ENCODE measurements around the gene GSPT2.
"Not testable (repeated sequence)": the region's sequence is repeated elsewhere in the genome, so short reads cannot be mapped to it uniquely, and the experiment has no call there.

The GSPT2 gene

DNA sequence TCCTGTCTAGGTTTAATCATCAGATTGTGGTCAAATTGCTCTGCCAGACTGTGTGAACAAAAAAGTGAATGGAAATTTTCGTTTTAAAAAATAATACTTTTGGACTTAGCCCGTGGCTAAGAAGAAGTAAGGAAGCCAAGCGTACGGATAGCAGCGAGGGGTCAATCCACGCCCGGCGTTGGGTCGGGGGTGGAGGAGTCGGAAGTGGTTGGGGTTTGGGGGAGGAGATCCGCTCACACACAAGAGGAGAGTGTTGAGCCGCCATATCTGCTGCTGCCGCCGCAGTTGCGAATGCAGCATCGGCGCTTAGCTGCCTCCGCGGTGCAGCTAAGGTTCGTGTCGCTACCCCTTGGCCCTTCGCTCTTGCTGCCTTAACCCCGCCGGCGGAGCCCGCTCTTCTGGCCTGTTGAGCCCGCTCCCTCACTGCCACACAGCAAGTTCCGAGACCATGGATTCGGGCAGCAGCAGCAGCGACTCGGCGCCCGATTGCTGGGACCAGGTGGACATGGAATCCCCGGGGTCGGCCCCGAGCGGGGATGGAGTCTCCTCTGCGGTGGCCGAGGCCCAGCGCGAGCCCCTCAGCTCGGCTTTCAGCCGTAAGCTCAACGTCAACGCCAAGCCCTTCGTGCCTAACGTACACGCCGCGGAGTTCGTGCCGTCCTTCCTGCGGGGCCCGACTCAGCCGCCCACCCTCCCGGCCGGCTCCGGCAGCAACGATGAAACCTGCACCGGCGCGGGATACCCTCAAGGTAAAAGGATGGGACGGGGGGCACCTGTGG lies at the start of gene GSPT2:
Gene GSPT2, plus strand, starts transcription at position 264 of the 779 bp plus-strand sequence. Its CDS starts 185 bp downstream, at position 449.
- H3K79me2 ChIP-seq (ENCODE audit: control insufficient read depth, low read length) = peaks cover 3% of the 10 kb centered on the region; the same call in 1 of the 2 replicates
- TF ChIP-seq, protein P1, sequence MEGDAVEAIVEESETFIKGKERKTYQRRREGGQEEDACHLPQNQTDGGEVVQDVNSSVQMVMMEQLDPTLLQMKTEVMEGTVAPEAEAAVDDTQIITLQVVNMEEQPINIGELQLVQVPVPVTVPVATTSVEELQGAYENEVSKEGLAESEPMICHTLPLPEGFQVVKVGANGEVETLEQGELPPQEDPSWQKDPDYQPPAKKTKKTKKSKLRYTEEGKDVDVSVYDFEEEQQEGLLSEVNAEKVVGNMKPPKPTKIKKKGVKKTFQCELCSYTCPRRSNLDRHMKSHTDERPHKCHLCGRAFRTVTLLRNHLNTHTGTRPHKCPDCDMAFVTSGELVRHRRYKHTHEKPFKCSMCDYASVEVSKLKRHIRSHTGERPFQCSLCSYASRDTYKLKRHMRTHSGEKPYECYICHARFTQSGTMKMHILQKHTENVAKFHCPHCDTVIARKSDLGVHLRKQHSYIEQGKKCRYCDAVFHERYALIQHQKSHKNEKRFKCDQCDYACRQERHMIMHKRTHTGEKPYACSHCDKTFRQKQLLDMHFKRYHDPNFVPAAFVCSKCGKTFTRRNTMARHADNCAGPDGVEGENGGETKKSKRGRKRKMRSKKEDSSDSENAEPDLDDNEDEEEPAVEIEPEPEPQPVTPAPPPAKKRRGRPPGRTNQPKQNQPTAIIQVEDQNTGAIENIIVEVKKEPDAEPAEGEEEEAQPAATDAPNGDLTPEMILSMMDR (IDR thresholded peaks at IDR 0.05; ENCODE audit: low read depth, low read length, poor library complexity, severe bottlenecking) = no peak
- TF ChIP-seq EZH2phosphoT487 (IDR thresholded peaks at IDR 0.05; ENCODE audit: borderline replicate concordance, low read length) = no peak
- H3F3A ChIP-seq (ENCODE audit: control insufficient read depth, insufficient read depth) = no peaks in the 10 kb centered on the region
- no peaks in the 10 kb centered on the region; the same call in 1 of the 2 replicates for H3K36me3 ChIP-seq (ENCODE audit: control insufficient read depth, low read length)
- no peaks in the 10 kb centered on the region; the same call in 1 of the 2 replicates for H3K4me1 ChIP-seq (ENCODE audit: control insufficient read depth, low read length)
- H3K4me3 ChIP-seq (ENCODE audit: low read length) = peak within 1 kb of the TSS; percentile 73
- peak within 1 kb of the TSS; percentile 59 for H3K4me2 ChIP-seq (ENCODE audit: low read length)
- no peaks in the 10 kb centered on the region for H3K27me3 ChIP-seq (ENCODE audit: control insufficient read depth, low read length)
- H4K20me1 ChIP-seq (ENCODE audit: control insufficient read depth, insufficient read depth, low read depth, low read length) = no peaks in the 10 kb centered on the region
- H3K27ac ChIP-seq (ENCODE audit: low read depth, low read length) = no peak within 1 kb of the TSS
- H3K9me2 ChIP-seq (replicated peaks; ENCODE audit: control insufficient read depth, low read length) = no peaks in the 10 kb centered on the region
- no peaks in the 10 kb centered on the region for H3K9me3 ChIP-seq (ENCODE audit: control insufficient read depth, insufficient read depth, low read length)

DNA sequence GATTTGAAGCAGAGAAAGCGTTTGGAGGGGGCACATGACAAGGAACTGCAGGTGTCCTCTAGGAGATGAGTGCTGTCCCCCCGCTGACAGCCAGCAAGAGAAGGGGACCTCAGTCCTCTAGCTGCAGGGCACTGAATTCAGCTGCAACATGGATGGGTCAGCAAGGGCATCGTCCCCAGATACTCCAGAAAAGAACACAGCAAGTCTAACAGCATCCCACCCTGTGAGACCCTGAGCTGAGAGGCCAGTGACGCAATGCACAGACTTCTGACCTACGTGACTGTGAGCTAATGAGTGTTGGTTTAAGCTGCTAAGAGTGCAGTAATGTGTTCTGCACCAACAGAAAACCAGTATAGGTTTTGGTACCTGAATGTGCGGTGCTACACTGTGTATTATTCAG lies 49.0 kb upstream of the GSPT2 start:
- no peak overlapping the region for H3K27ac ChIP-seq (ENCODE audit: low read depth, low read length)
- H4K20me1 ChIP-seq (ENCODE audit: control insufficient read depth, insufficient read depth, low read depth, low read length) = no peaks in the 10 kb centered on the region
- H3K9me2 ChIP-seq (replicated peaks; ENCODE audit: control insufficient read depth, low read length) = no peaks in the 10 kb centered on the region
- TF ChIP-seq, protein P1 (IDR thresholded peaks at IDR 0.05; ENCODE audit: low read depth, low read length, poor library complexity, severe bottlenecking) = no peak
- no peaks in the 10 kb centered on the region for H3K79me2 ChIP-seq (ENCODE audit: control insufficient read depth, low read length)
- H3K4me3 ChIP-seq (ENCODE audit: low read length) = no peak overlapping the region
- no peaks in the 10 kb centered on the region for H3K4me1 ChIP-seq (ENCODE audit: control insufficient read depth, low read length)
- H3F3A ChIP-seq (ENCODE audit: control insufficient read depth, insufficient read depth) = no peaks in the 10 kb centered on the region
- H3K27me3 ChIP-seq (ENCODE audit: control insufficient read depth, low read length) = no peaks in the 10 kb centered on the region
- H3K4me2 ChIP-seq (ENCODE audit: low read length) = no peak overlapping the region
- no peaks in the 10 kb centered on the region for H3K36me3 ChIP-seq (ENCODE audit: control insufficient read depth, low read length)
- H3K9me3 ChIP-seq (ENCODE audit: control insufficient read depth, insufficient read depth, low read length) = no peaks in the 10 kb centered on the region

DNA sequence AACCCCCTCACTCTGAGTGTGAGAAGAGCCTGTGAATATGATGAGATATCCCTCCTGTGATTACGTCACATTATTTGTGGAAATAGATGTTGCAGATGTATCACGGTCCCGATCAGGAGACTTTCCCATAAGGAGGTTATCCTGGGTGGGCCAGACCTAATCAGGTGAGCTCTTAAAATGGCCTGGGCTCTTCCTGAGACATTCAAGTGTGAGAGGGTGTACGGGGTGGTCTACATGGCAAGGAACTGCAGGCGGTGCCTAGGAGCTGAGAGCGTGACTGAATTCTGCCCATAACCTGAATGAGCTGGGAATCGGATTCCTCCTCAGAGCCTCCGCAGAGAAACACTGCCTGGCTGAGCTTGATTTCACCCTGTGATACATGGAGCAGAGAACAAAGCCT lies 45.8 kb upstream of the GSPT2 start:
- TF ChIP-seq EZH2phosphoT487 (IDR thresholded peaks at IDR 0.05; ENCODE audit: borderline replicate concordance, low read length) = no peak
- TF ChIP-seq, protein P1 (IDR thresholded peaks at IDR 0.05; ENCODE audit: low read depth, low read length, poor library complexity, severe bottlenecking) = no peak
- H3K4me2 ChIP-seq (ENCODE audit: low read length) = no peak overlapping the region
- no peaks in the 10 kb centered on the region for H4K20me1 ChIP-seq (ENCODE audit: control insufficient read depth, insufficient read depth, low read depth, low read length)
- no peaks in the 10 kb centered on the region for H3K9me3 ChIP-seq (ENCODE audit: control insufficient read depth, insufficient read depth, low read length)
- H3F3A ChIP-seq (ENCODE audit: control insufficient read depth, insufficient read depth) = no peaks in the 10 kb centered on the region
- no peaks in the 10 kb centered on the region for H3K27me3 ChIP-seq (ENCODE audit: control insufficient read depth, low read length)
- no peak overlapping the region for H3K4me3 ChIP-seq (ENCODE audit: low read length)
- no peaks in the 10 kb centered on the region for H3K79me2 ChIP-seq (ENCODE audit: control insufficient read depth, low read length)
- no peaks in the 10 kb centered on the region for H3K4me1 ChIP-seq (ENCODE audit: control insufficient read depth, low read length)
- H3K9me2 ChIP-seq (replicated peaks; ENCODE audit: control insufficient read depth, low read length) = no peaks in the 10 kb centered on the region
- H3K27ac ChIP-seq (ENCODE audit: low read depth, low read length) = no peak overlapping the region
- no peaks in the 10 kb centered on the region for H3K36me3 ChIP-seq (ENCODE audit: control insufficient read depth, low read length)

DNA sequence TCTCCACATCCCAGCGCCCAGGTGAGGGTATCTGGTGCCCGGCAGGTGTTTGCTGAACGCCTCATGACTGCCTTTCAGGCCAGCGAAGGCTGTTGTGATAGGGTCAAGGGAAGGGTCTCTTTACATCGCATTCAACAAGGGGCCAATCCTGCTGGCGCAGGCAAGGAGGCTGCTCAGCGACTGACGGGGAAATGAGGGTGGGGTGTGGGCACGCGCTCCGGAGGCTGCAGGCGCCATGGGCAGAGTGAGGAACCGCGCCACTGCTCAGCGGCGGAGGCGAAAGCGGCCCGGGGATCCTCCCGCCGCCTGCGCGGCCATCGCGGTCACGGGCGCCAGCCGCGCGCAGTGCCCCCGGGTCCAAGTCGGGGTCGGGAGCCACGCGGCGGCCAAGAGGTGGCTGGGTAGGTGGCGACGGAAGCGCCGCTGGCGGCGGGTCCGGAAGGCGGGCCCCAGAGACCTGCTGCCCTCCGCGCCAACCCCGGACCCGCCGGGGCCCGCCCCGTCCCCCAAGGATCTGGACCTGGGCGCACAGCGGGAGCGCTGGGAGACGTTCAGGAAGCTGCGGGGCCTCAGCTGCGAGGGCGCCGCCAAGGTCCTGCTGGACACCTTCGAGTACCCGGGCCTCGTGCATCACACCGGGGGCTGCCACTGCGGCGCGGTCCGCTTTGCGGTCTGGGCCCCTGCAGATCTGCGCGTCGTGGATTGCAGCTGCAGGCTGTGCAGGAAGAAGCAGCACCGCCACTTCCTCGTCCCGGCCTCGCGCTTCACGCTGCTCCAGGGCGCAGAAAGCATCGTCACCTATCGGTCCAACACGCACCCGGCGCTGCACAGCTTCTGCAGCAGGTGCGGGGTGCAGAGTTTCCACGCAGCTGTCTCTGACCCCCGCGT lies 32.7 kb upstream of the GSPT2 start, which contains the start of gene CENPVL1:
Gene CENPVL1, plus strand, starts transcription at position 236 of the 888 bp plus-strand sequence. Its CDS starts 0 bp downstream, at position 236.
- not testable (repeated sequence) for H3K4me3 ChIP-seq (ENCODE audit: low read length); H3K9me2 ChIP-seq (replicated peaks; ENCODE audit: control insufficient read depth, low read length); H3K79me2 ChIP-seq (ENCODE audit: control insufficient read depth, low read length); H3K27me3 ChIP-seq (ENCODE audit: control insufficient read depth, low read length); H3K27ac ChIP-seq (ENCODE audit: low read depth, low read length); H4K20me1 ChIP-seq (ENCODE audit: control insufficient read depth, insufficient read depth, low read depth, low read length); H3K36me3 ChIP-seq (ENCODE audit: control insufficient read depth, low read length); H3F3A ChIP-seq (ENCODE audit: control insufficient read depth, insufficient read depth); H3K4me1 ChIP-seq (ENCODE audit: control insufficient read depth, low read length); H3K9me3 ChIP-seq (ENCODE audit: control insufficient read depth, insufficient read depth, low read length); H3K4me2 ChIP-seq (ENCODE audit: low read length)

DNA sequence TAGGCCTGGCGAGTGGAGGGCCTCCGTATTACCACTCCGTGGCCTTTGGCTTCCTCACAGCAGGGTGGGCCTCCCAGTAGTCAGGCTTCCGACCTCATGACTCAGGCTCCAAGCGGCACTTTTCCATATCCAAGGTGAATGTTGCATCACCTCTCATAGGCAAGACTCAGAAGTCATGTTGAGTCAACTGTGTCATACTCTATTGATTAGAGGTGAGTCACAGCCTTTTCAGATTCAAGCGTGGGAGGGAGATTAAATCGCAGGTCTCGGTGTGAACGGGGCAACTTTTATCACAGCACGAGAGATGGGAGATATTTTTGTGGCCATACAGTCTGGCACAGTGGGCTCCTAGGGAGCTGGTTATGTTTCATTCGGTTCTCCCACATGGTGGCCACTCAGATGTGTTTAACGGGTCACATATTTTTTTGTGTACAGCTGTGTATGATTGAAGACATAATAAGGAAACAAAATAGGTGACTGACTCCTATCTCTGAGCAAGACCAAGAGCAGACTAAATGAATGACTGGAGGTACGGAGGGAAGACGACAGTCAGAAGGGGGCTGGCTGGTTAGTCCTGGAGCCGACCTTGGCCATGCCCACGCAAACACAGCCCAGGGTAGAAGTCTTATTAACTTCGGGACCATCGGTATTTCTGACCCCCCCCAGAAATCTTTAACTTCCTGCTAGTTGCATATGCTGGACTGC lies 30.1 kb upstream of the GSPT2 start:
- not testable (repeated sequence) for H3K4me1 ChIP-seq (ENCODE audit: control insufficient read depth, low read length); H3K4me3 ChIP-seq (ENCODE audit: low read length); H3F3A ChIP-seq (ENCODE audit: control insufficient read depth, insufficient read depth); H3K27ac ChIP-seq (ENCODE audit: low read depth, low read length); H3K9me3 ChIP-seq (ENCODE audit: control insufficient read depth, insufficient read depth, low read length); H3K4me2 ChIP-seq (ENCODE audit: low read length); H3K27me3 ChIP-seq (ENCODE audit: control insufficient read depth, low read length); H3K36me3 ChIP-seq (ENCODE audit: control insufficient read depth, low read length); H3K79me2 ChIP-seq (ENCODE audit: control insufficient read depth, low read length); H4K20me1 ChIP-seq (ENCODE audit: control insufficient read depth, insufficient read depth, low read depth, low read length); H3K9me2 ChIP-seq (replicated peaks; ENCODE audit: control insufficient read depth, low read length)

Measured in DOHH2 (cell line).